ENCODE measurements around the gene SH3GL1. TPM values are rescaled to one million over a fixed set of nuclear protein-coding genes. Genes with fewer than 3 reads are reported as not detected.
A peak's percentile ranks its signal among the peaks of the same experiment; 100 is the strongest.

SH3GL1 gene
- total and polyA plus RNA-seq, 2 experiments from 2014 or later: 81.7 to 114 TPM

GRCh38 chr19:4376028-4376670 lies 24.2 kb downstream of the SH3GL1 start:
- TF ChIP-seq CTCF (IDR thresholded peaks at IDR 0.05; ENCODE audit: poor library complexity): no peak
- no peak for TF ChIP-seq EZH2phosphoT487 (IDR thresholded peaks at IDR 0.05; ENCODE audit: low read depth, severe bottlenecking, unreplicated experiment)
- no peak for TF ChIP-seq EZH2 (IDR thresholded peaks at IDR 0.05; ENCODE audit: borderline replicate concordance)
- Histone ChIP-seq H3K4me3 (no peak overlapping the region), H4K20me1 (ENCODE audit: insufficient read depth, poor library complexity, severe bottlenecking) (peaks cover 46% of the 10 kb centered on the region)

GRCh38 chr19:4375164-4376027 lies 25.0 kb downstream of the SH3GL1 start:
- Histone ChIP-seq H4K20me1 (ENCODE audit: insufficient read depth, poor library complexity, severe bottlenecking) (peaks cover 44% of the 10 kb centered on the region), H2AFZ (no peak overlapping the region), H3K4me3 (no peak overlapping the region), H3K4me2 (peak overlapping the region; percentile 54), H3K27me3 (no peaks in the 10 kb centered on the region), H3K9me3 (ENCODE audit: low read depth) (no peaks in the 10 kb centered on the region), H3K36me3 (replicated peaks; ENCODE audit: insufficient read depth, low read depth) (no peaks in the 10 kb centered on the region), H3K4me1 (ENCODE audit: insufficient read depth) (peaks cover 48% of the 10 kb centered on the region), H3K9me2 (replicated peaks; ENCODE audit: insufficient read depth) (no peaks in the 10 kb centered on the region), H3K27ac (peak overlapping the region; percentile 97), H3K79me2 (peaks cover 90% of the 10 kb centered on the region)
- WGBS (ENCODE audit: low lambda C conversion rate, missing lambda C conversion rate): 46% methylated on average over 16 of the region's 16 CpGs
- TF ChIP-seq EZH2phosphoT487 (IDR thresholded peaks at IDR 0.05; ENCODE audit: low read depth, severe bottlenecking, unreplicated experiment) (no peak), CTCF (IDR thresholded peaks at IDR 0.05; ENCODE audit: poor library complexity) (peak; percentile 42), EZH2 (IDR thresholded peaks at IDR 0.05; ENCODE audit: borderline replicate concordance) (no peak)
- DNase-seq (ENCODE audit: low spot score): peak; percentile 85

More at GRCh38 chr19:4376028-4376670, 24.2 kb downstream of the SH3GL1 start:
- Histone ChIP-seq H3K9me3 (ENCODE audit: low read depth) (no peaks in the 10 kb centered on the region), H3K27me3 (no peaks in the 10 kb centered on the region), H3K27ac (peak overlapping the region; percentile 97), H3K4me1 (ENCODE audit: insufficient read depth) (peaks cover 48% of the 10 kb centered on the region), H3K9me2 (replicated peaks; ENCODE audit: insufficient read depth) (no peaks in the 10 kb centered on the region), H2AFZ (no peak overlapping the region), H3K79me2 (peaks cover 87% of the 10 kb centered on the region), H3K4me2 (peak overlapping the region; percentile 54), H3K36me3 (replicated peaks; ENCODE audit: insufficient read depth, low read depth) (no peaks in the 10 kb centered on the region)
- no peak for DNase-seq (ENCODE audit: low spot score)
- WGBS (ENCODE audit: low lambda C conversion rate, missing lambda C conversion rate): 80% methylated on average over 16 of the region's 16 CpGs

DNA sequence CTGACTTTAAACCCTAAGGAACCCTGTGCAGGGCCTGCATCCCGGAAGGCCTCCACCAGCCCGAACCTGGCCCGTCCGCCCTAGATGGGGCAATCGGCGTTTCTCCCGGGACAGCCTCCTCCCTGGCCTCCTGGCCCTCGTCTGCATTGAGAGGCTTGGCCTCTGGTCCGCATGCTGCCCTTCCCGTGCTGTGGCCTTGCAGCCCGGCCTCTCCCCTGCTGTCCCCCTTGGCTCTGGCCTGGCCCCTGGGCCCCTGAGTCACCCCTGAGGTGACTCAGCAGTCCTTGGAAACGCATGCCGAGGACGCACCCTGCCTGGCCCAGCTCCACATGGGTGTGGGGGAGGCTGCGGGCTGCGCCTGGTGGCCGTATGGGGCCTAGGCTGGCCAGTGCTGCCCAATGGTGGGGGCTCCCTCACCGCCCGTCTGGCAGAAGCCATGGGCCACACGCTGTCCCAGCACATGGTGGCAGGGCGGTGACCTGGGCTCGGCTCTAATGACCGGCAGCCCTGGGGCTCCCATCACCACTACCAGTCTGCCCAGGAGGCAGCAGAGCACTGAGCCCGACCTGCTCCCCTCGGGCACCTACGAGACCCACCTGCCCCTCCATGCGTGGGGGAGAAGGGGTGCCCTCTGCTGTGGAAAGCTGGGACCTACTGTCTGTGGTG lies 25.7 kb downstream of the SH3GL1 start:
- Histone ChIP-seq H3K4me1 (ENCODE audit: insufficient read depth) (peaks cover 55% of the 10 kb centered on the region), H4K20me1 (ENCODE audit: insufficient read depth, poor library complexity, severe bottlenecking) (peaks cover 44% of the 10 kb centered on the region), H2AFZ (no peak overlapping the region), H3K9me2 (replicated peaks; ENCODE audit: insufficient read depth) (no peaks in the 10 kb centered on the region), H3K27ac (peak overlapping the region; percentile 97), H3K27me3 (no peaks in the 10 kb centered on the region), H3K4me3 (no peak overlapping the region), H3K4me2 (peak overlapping the region; percentile 54), H3K9me3 (ENCODE audit: low read depth) (no peaks in the 10 kb centered on the region), H3K36me3 (replicated peaks; ENCODE audit: insufficient read depth, low read depth) (no peaks in the 10 kb centered on the region), H3K79me2 (peaks cover 90% of the 10 kb centered on the region)
- WGBS (ENCODE audit: low lambda C conversion rate, missing lambda C conversion rate): 72% methylated on average over 26 of the region's 27 CpGs
- peak; percentile 86 for DNase-seq (ENCODE audit: low spot score)
- TF ChIP-seq EZH2phosphoT487 (IDR thresholded peaks at IDR 0.05; ENCODE audit: low read depth, severe bottlenecking, unreplicated experiment): no peak

All from hepatocyte (in vitro differentiated cells).